Hematopoietic multipotent progenitor cell (in vitro differentiated cells): ENCODE data around the gene ADORA1. TPM values are rescaled to one million over a fixed set of nuclear protein-coding genes. Genes with fewer than 3 reads are reported as not detected.

Experiments
- DNase-seq, 3 donors: peaks; one replicate each; pipeline ENCODE4 v3.0.0-alpha.2; 2011 to 2015; ENCODE audit warnings: low read depth in 2 of 3, low spot score in 2 of 3
- total RNA-seq: library from RNA; depleted of rRNA; stranded (reverse); fragments of >200 nt; gene quantifications from one replicate; pipeline ENCODE4 v1.2.3, GENCODE V29; 2012

Gene ADORA1
- total RNA-seq, 1 donor: not detected

- DNase-seq: no peak
Measured at GRCh38 chr1:203138066-203138465, 10.5 kb downstream of the ADORA1 start.

GRCh38 chr1:203139976-203140475, 12.5 kb downstream of the ADORA1 start:
- DNase-seq: no peak

GRCh38 chr1:203140743-203141520, 13.4 kb downstream of the ADORA1 start:
- DNase-seq: no peak

- no peak for DNase-seq
Measured at GRCh38 chr1:203142124-203142523, 14.6 kb downstream of the ADORA1 start.

- no peak for DNase-seq
Measured at GRCh38 chr1:203142684-203143408, 15.3 kb downstream of the ADORA1 start.

GRCh38 chr1:203143641-203144040, 16.1 kb downstream of the ADORA1 start:
- no peak for DNase-seq

- no peak for DNase-seq
Measured at GRCh38 chr1:203144661-203145060, 17.1 kb downstream of the ADORA1 start.

- no peak for DNase-seq
Measured at GRCh38 chr1:203145321-203146041, 18.0 kb downstream of the ADORA1 start.

GRCh38 chr1:203146042-203146369, 18.5 kb downstream of the ADORA1 start:
- no peak for DNase-seq

GRCh38 chr1:203146537-203146936, 19.0 kb downstream of the ADORA1 start:
- no peak for DNase-seq

- DNase-seq: no peak
Measured at GRCh38 chr1:203147376-203147775, 19.9 kb downstream of the ADORA1 start.

GRCh38 chr1:203148127-203148526, 20.6 kb downstream of the ADORA1 start:
- DNase-seq: no peak

- DNase-seq: no peak
Measured at GRCh38 chr1:203148579-203148978, 21.1 kb downstream of the ADORA1 start.

GRCh38 chr1:203149188-203149840, 21.8 kb downstream of the ADORA1 start:
- no peak for DNase-seq

GRCh38 chr1:203150511-203151297, 23.2 kb downstream of the ADORA1 start:
- no peak for DNase-seq

GRCh38 chr1:203151362-203152157, 24.0 kb downstream of the ADORA1 start:
- DNase-seq: no peak

GRCh38 chr1:203152158-203153034, 24.9 kb downstream of the ADORA1 start:
- DNase-seq: no peak
